ENCODE results near the gene TLE1.
A peak's percentile ranks its signal among the peaks of the same experiment; 100 is the strongest.

TLE1 gene

DNA sequence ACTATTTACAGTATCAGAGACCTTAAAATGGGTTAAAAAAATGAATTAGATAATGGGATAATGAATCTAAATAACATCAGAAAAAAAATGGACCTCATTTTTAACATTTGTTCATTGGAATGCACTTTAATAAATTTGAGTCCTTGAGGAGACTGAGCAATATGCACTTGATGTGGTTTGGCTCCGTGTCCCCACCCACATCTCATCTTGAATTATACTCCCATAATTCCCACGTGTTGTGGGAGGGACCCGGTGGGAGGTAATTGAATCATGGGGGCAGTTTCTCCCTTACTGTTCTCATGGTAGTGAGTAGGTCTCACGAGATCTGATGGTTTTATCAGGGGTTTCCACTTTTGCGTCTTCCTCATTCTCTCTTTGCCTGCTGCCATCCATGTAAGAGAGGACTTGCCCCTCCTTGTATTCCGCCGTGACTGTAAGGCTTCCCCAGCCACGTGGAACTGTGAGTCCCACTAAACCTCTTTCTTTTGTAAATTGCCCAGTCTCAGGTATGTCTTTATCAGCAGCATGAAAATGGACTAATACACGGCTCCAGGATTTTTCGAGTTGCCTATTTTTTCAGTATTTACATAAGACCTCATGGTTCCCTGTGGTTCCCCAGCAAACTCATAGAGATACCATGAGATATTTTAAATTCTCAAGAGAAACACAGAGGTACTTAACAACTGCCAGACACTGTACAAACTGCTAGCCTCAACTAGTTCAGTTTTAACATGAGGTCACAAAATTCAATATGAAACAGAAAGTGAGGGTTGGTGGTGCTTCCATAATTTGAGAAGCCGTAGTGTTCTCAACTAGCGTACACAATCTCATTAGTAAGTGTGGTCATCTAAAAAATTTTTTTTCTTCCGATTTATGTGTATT is 128.3 kb downstream of the TLE1 start:
- H3K36me3 ChIP-seq (replicated peaks) = no peaks in the 10 kb centered on the region
- in situ Hi-C loops (cut with HindIII; ENCODE audit: low pct_ligation_motif_present, low sequenced_read_pairs) = no loop called here
- TF ChIP-seq, protein P1, sequence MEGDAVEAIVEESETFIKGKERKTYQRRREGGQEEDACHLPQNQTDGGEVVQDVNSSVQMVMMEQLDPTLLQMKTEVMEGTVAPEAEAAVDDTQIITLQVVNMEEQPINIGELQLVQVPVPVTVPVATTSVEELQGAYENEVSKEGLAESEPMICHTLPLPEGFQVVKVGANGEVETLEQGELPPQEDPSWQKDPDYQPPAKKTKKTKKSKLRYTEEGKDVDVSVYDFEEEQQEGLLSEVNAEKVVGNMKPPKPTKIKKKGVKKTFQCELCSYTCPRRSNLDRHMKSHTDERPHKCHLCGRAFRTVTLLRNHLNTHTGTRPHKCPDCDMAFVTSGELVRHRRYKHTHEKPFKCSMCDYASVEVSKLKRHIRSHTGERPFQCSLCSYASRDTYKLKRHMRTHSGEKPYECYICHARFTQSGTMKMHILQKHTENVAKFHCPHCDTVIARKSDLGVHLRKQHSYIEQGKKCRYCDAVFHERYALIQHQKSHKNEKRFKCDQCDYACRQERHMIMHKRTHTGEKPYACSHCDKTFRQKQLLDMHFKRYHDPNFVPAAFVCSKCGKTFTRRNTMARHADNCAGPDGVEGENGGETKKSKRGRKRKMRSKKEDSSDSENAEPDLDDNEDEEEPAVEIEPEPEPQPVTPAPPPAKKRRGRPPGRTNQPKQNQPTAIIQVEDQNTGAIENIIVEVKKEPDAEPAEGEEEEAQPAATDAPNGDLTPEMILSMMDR (IDR thresholded peaks at IDR 0.05; ENCODE audit: low read depth, low read length, missing control alignments) = no peak
- H3K27me3 ChIP-seq (replicated peaks) = no peaks in the 10 kb centered on the region
- H3K4me3 ChIP-seq (ENCODE audit: low read depth, low read length) = no peak overlapping the region
- DNase-seq = no peak
- no peak overlapping the region for H3K27ac ChIP-seq

DNA sequence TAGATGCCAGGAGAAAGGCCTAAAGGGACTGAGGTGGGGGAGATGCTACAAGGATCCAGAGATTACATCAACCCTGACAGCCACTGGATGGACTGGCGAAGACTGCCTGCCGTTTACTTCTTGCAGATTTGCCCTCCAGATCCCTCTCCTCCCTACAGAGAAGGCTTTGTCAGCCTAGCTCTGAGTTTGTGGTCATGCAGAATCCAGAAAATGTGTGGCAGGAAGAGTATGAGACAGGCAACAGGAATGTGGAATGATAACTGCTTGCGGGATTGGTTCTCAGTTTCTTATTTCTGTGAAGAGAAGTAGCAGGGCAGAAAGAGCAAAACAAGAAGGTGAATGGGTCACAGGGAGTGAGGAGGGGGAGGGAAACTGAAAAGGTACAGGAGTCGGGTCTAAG is 129.6 kb downstream of the TLE1 start:
- in situ Hi-C loops (cut with HindIII; ENCODE audit: low pct_ligation_motif_present, low sequenced_read_pairs) = no loop called here
- TF ChIP-seq, protein P1 (IDR thresholded peaks at IDR 0.05; ENCODE audit: low read depth, low read length, missing control alignments) = no peak

DNA sequence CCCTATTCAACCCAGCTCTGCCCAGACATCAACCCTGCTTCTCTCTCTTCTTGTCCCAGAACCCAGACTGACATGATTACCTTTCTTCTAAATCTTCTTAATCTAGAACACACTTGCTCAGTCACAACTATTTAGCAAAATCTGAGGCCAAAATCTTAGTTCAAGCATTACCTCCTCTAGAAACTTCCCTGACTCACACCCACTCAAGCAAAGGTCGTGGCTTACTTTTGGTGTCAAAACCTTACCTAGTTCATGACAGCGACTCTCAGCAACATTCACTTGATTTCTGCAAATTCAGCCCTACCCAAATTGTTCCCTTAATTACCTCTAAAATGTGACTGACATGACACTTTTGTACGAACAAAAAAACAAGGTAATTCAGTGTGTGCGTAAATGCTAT is 130.2 kb downstream of the TLE1 start:
- in situ Hi-C loops (cut with HindIII; ENCODE audit: low pct_ligation_motif_present, low sequenced_read_pairs) = no loop called here
- Histone ChIP-seq H3K27ac (peak overlapping the region; percentile 44), H3K4me3 (ENCODE audit: low read depth, low read length) (no peak overlapping the region), H3K27me3 (replicated peaks) (no peaks in the 10 kb centered on the region), H3K36me3 (replicated peaks) (no peaks in the 10 kb centered on the region)
- TF ChIP-seq, protein P1 (IDR thresholded peaks at IDR 0.05; ENCODE audit: low read depth, low read length, missing control alignments) = no peak
- DNase-seq = no peak

More for the DNA sequence above, 129.6 kb downstream of the TLE1 start:
- Histone ChIP-seq H3K36me3 (replicated peaks) (no peaks in the 10 kb centered on the region), H3K4me3 (ENCODE audit: low read depth, low read length) (no peak overlapping the region), H3K27ac (peak overlapping the region; percentile 66), H3K27me3 (replicated peaks) (no peaks in the 10 kb centered on the region)
- DNase-seq = peak; percentile 95

DNA sequence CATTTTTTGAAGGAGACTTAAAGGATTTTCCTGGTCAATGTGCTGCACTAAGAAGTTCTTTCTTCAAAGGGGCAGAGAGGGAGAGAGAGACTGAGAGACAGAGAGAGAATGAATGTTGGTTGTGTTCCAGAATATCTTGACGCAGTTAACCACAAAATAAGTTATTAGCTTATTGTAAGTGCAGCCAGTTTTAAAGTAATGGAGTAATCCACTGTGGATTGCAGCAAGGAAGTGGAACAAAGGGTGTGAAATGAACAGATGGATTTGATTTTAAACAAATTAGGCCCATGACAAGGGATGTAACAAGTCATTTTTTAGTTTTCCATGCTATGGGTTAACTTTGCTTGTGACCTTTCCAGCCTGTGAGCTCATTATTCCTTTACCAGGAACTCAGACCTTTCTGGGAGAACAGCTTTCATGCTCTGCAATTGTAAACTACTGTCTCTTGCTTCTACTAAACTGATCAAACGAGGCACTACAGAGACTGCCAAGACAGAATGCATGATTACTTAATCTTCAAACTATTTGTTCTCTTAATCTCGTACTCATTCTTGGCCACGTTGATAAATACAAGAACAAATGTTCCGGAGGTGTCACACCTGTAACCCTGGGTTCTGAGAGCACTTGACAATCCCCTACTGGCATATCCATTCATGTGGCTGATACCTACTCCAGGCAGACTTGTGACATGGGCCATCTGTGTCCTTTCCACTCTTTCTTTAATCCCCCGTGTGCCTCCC is 131.1 kb downstream of the TLE1 start:
- Histone ChIP-seq H3K36me3 (replicated peaks) (no peaks in the 10 kb centered on the region), H3K27me3 (replicated peaks) (no peaks in the 10 kb centered on the region), H3K27ac (peak overlapping the region; percentile 2), H3K4me3 (ENCODE audit: low read depth, low read length) (no peak overlapping the region)
- in situ Hi-C loops (cut with HindIII; ENCODE audit: low pct_ligation_motif_present, low sequenced_read_pairs) = no loop called here
- TF ChIP-seq, protein P1 (IDR thresholded peaks at IDR 0.05; ENCODE audit: low read depth, low read length, missing control alignments) = no peak
- no peak for DNase-seq

GRCh38 chr9:81557452-81558090 is 131.8 kb downstream of the TLE1 start:
- no peak overlapping the region for H3K4me3 ChIP-seq (ENCODE audit: low read depth, low read length)
- H3K27ac ChIP-seq = no peak overlapping the region
- H3K27me3 ChIP-seq (replicated peaks) = no peaks in the 10 kb centered on the region
- H3K36me3 ChIP-seq (replicated peaks) = no peaks in the 10 kb centered on the region
- DNase-seq = no peak
- TF ChIP-seq, protein P1 (IDR thresholded peaks at IDR 0.05; ENCODE audit: low read depth, low read length, missing control alignments) = no peak
- in situ Hi-C loops (cut with HindIII; ENCODE audit: low pct_ligation_motif_present, low sequenced_read_pairs) = no loop called here

All from brain microvascular endothelial cell (primary cell).